Measurements from ENCODE around the gene LRIG1. TPM values are rescaled to one million over a fixed set of nuclear protein-coding genes. Genes with fewer than 3 reads are reported as not detected.

LRIG1 gene
- total RNA-seq, 3 donors from 2014 or later, result 72.1 to 180 (median 75.3) TPM

DNA sequence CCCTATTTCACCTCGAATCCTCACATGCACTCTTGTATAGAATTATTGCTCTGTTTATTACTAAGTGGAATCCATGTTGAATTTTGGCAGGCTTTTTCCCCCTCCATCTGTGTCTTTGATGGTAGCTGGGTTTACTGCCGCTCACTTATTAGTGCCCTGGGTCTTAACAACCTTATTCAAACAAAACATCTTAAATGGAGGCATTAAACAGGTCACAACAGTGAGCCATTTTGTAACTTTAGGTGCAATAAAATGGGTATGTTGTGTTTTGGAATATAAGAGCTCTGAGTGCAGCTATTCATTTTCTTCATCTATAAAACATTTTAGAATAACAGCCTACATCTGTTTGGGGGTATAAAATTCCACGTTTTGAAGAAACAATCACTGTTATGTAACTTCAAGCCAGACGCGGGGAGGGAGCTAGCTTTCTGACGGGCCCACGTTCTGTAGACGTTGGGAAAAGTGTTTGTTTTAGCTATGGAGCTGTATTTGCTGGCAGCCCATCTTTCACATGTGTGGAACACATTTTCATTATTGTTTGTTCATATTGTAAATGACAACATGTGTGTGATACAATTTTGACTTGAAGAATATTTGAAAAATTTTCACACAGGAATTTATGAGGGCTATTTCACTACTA lies 158.0 kb downstream of the LRIG1 start:
- no peaks in the 10 kb centered on the region for H3K36me3 ChIP-seq (ENCODE audit: low read depth)
- ATAC-seq (no peak), DNase-seq (no peak)
- intact Hi-C loops (cut with DNase I, micrococcal nuclease), result no loop called here
- peaks cover 4% of the 10 kb centered on the region for H3K4me1 ChIP-seq (ENCODE audit: low read depth)
- no peak for TF ChIP-seq CTCF (IDR thresholded peaks at IDR 0.05)
- H3K9me3 ChIP-seq, result no peaks in the 10 kb centered on the region
- no peak overlapping the region for H3K4me3 ChIP-seq

- Histone ChIP-seq H3K4me1 (ENCODE audit: low read depth) (peaks cover 4% of the 10 kb centered on the region), H3K36me3 (ENCODE audit: low read depth) (no peaks in the 10 kb centered on the region), H3K4me3 (no peak overlapping the region), H3K9me3 (no peaks in the 10 kb centered on the region)
- intact Hi-C loops (cut with DNase I, micrococcal nuclease), result no loop called here
- ATAC-seq, result no peak
- TF ChIP-seq CTCF (IDR thresholded peaks at IDR 0.05), result no peak
- DNase-seq, result no peak
These were observed 161.9 kb downstream of the LRIG1 start for GRCh38 chr3:66338927-66339326.

DNA sequence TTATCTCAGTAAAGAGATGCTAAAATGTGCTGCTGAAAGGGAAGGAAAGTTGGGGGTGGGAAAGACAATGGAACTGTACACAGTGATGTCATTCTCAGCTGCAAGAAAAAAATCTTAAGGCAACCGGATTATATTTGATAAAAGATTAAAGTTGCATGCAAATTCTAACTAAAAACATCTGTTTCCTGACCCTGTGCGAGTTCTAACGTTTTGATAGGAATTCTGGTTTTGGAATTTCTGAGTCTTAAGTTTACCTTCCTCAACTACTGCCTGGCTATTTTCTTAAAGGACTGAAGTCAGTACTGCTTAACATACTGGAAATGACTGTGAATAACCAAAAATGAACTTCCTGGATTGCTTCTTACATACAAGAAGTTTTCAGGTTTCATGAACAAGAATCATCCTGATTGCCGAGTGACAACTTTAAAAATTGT lies 164.5 kb downstream of the LRIG1 start:
- H3K9me3 ChIP-seq, result no peaks in the 10 kb centered on the region
- no peaks in the 10 kb centered on the region for H3K4me1 ChIP-seq (ENCODE audit: low read depth)
- no peak overlapping the region for H3K4me3 ChIP-seq
- DNase-seq (no peak), ATAC-seq (no peak)
- intact Hi-C loops (cut with DNase I, micrococcal nuclease), result no loop called here
- TF ChIP-seq CTCF (IDR thresholded peaks at IDR 0.05), result no peak
- H3K36me3 ChIP-seq (ENCODE audit: low read depth), result no peaks in the 10 kb centered on the region

- intact Hi-C loops (cut with DNase I, micrococcal nuclease), result no loop called here
- Histone ChIP-seq H3K4me1 (ENCODE audit: low read depth) (no peaks in the 10 kb centered on the region), H3K9me3 (no peaks in the 10 kb centered on the region), H3K4me3 (no peak overlapping the region), H3K36me3 (ENCODE audit: low read depth) (no peaks in the 10 kb centered on the region)
- ATAC-seq (no peak), DNase-seq (no peak)
- TF ChIP-seq CTCF (IDR thresholded peaks at IDR 0.05), result no peak
These were observed 165.2 kb downstream of the LRIG1 start for GRCh38 chr3:66335671-66336070.
